Lower leg skin (tissue), 3 donors: ENCODE data around the gene FNDC3B.

ENCODE experiments used
- POLR2A ChIP-seq, 2 donors: fragments of 450-650 bp; IDR thresholded peaks; one replicate each; pipeline ENCODE4 v1.6.1; 2016 to 2017; ENCODE audit warnings: antibody characterized with exemption in 2 of 2, mild to moderate bottlenecking in 1 of 2, moderate library complexity in 1 of 2
- TF ChIP-seq, protein P1 (sequence below), 3 donors: fragments of 450-650 bp; IDR thresholded peaks; one replicate each; pipeline ENCODE4 v1.5.1; 2016; ENCODE audit warnings: antibody characterized with exemption in 3 of 3, mild to moderate bottlenecking in 3 of 3, moderate library complexity in 2 of 3

GRCh38 chr3:171995486-171995885, 43.9 kb upstream of the FNDC3B start:
- TF ChIP-seq, protein P1, sequence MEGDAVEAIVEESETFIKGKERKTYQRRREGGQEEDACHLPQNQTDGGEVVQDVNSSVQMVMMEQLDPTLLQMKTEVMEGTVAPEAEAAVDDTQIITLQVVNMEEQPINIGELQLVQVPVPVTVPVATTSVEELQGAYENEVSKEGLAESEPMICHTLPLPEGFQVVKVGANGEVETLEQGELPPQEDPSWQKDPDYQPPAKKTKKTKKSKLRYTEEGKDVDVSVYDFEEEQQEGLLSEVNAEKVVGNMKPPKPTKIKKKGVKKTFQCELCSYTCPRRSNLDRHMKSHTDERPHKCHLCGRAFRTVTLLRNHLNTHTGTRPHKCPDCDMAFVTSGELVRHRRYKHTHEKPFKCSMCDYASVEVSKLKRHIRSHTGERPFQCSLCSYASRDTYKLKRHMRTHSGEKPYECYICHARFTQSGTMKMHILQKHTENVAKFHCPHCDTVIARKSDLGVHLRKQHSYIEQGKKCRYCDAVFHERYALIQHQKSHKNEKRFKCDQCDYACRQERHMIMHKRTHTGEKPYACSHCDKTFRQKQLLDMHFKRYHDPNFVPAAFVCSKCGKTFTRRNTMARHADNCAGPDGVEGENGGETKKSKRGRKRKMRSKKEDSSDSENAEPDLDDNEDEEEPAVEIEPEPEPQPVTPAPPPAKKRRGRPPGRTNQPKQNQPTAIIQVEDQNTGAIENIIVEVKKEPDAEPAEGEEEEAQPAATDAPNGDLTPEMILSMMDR (IDR thresholded peaks at IDR 0.05) = no peak
- no peak for TF ChIP-seq POLR2A (IDR thresholded peaks at IDR 0.05)
